Pancreas (tissue), 10 donors: ENCODE data around the gene PER2. TPM values are rescaled to one million over a fixed set of nuclear protein-coding genes. Genes with fewer than 3 reads are reported as not detected.
A peak's percentile ranks its signal among the peaks of the same experiment; 100 is the strongest.

Source experiments
- ATAC-seq, 4 donors: fragments of 200-7000 bp; cut with Tn5 transposase; one replicate each; pipeline versions ENCODE4 v1.8.0 to v1.9.1; 2020; ENCODE audit warnings: mild to moderate bottlenecking in 4 of 4, moderate library complexity in 4 of 4
- DNase-seq, 6 donors: peaks; one replicate each; pipeline ENCODE4 v3.0.0-alpha.2; 2020
- FAIRE-seq: peaks from 2 replicates; lab custom pipeline; 2012; peaks lifted over from hg19 to GRCh38; lab: Jason Lieb, UNC
- H3K27ac ChIP-seq, 4 donors: fragments of 200-600 bp; sonication (generic); 1 replicate in 3 of 4; 2 replicates in 1 of 4; pipeline versions ENCODE4 v1.5.0 to v1.8.0; 2020
- H3K27me3 ChIP-seq, 4 donors: fragments of 200-600 bp; one replicate each; pipeline ENCODE4 v1.8.0; 2021
- H3K36me3 ChIP-seq, 3 donors: fragments of 200-600 bp; sonication (generic) in 1 of 3; one replicate each; pipeline versions ENCODE4 v1.5.0 to v1.8.0; 2020 to 2021
- H3K4me1 ChIP-seq, 3 donors: fragments of 200-600 bp; one replicate each; pipeline ENCODE4 v1.8.0; 2021
- H3K4me3 ChIP-seq, 4 donors: fragments of 200-600 bp; sonication (generic) in 2 of 4; one replicate each; pipeline versions ENCODE4 v1.5.0 to v1.8.0; 2020 to 2021
- H3K9me3 ChIP-seq, 4 donors: fragments of 200-600 bp; one replicate each; pipeline ENCODE4 v1.8.0; 2021
- WGBS, 2 donors: extraction: QIAGEN DNeasy Blood & Tissue Kit; methylation state at CpG; one replicate each; pipeline ENCODE4 v1.1.7; 2013; 5-methylcytosine and 5-hydroxymethylcytosine counted together
- intact Hi-C, 3 donors: fragments of 100-400 bp; cut with DNase I; formaldehyde crosslinking; loops; one replicate each; pipeline versions ENCODE4 v1.11.1 to v1.14.2; 2022
- polyA plus RNA-seq, 2 donors: library from polyadenylated mRNA; stranded (reverse); fragments of 200-250 nt; gene quantifications; one replicate each; pipeline ENCODE4 v1.2.3, GENCODE V29; 2013
- total RNA-seq, 6 donors: library from RNA; stranded (reverse); fragmentation: NEBNext Ultra II Directional in 4 of 6; extraction: Animal tissue kit (Norgen Biotek cat#: 25700) in 4 of 6; gene quantifications; one replicate each; pipeline versions ENCODE4 v1.2.1 to v1.2.4, GENCODE V29; 2021 to 2023
- TF ChIP-seq, protein P1 (sequence below), 4 donors: fragments of 200-600 bp; sonication (generic) in 3 of 4; IDR thresholded peaks; one replicate each; pipeline versions ENCODE4 v1.5.0 to v1.8.0; 2021; ENCODE audit warnings: antibody characterized with exemption in 4 of 4
- donor health status: healthy with polysubstance abuse.
- donor health status: DM: no; HTN: no; CAD: no; lungs with moderate emphysema.
- donor health status: DM: no; HTN: no; CAD: no.
- donor health status: control.
- donor health status: control.
- donor health status: Bipolar disorder and iron deficiency.
- donor health status: DM: yes; HTN: yes; CAD: no.
- donor health status: DM: no; HTN: no; CAD: no.
- donor health status: DM: no; HTN: no; CAD: no.
- donor health status: DM: yes; HTN: yes; CAD: no.

The PER2 gene
- total and polyA plus RNA-seq, 8 donors = 6.9 to 12.2 (median 9.3) TPM

- ATAC-seq = peak; percentile 7 to 15 (median 14)
- intact Hi-C loops = no loop called here
- peaks cover 0 to 2% (median 0%) of the 10 kb centered on the region in 3 donors for H3K4me1 ChIP-seq
- no peak overlapping the region for H3K27ac ChIP-seq
- 63 to 64% methylated on average over 5 of the region's 5 CpGs for WGBS, 2 donors
- TF ChIP-seq, protein P1, sequence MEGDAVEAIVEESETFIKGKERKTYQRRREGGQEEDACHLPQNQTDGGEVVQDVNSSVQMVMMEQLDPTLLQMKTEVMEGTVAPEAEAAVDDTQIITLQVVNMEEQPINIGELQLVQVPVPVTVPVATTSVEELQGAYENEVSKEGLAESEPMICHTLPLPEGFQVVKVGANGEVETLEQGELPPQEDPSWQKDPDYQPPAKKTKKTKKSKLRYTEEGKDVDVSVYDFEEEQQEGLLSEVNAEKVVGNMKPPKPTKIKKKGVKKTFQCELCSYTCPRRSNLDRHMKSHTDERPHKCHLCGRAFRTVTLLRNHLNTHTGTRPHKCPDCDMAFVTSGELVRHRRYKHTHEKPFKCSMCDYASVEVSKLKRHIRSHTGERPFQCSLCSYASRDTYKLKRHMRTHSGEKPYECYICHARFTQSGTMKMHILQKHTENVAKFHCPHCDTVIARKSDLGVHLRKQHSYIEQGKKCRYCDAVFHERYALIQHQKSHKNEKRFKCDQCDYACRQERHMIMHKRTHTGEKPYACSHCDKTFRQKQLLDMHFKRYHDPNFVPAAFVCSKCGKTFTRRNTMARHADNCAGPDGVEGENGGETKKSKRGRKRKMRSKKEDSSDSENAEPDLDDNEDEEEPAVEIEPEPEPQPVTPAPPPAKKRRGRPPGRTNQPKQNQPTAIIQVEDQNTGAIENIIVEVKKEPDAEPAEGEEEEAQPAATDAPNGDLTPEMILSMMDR (IDR thresholded peaks at IDR 0.05) = no peak
- H3K4me3 ChIP-seq = no peak overlapping the region
- DNase-seq = no peak
- no peaks in the 10 kb centered on the region for H3K9me3 ChIP-seq
- no peak for FAIRE-seq
- H3K36me3 ChIP-seq = no peaks in the 10 kb centered on the region
- H3K27me3 ChIP-seq = no peaks in the 10 kb centered on the region
Measured at GRCh38 chr2:238306672-238306998, 18.2 kb upstream of the PER2 start.

- ATAC-seq = peak; percentile 61 to 75 (median 72)
- WGBS, 2 donors = 51 to 56% methylated on average over 11 of the region's 11 CpGs
- TF ChIP-seq, protein P1 (IDR thresholded peaks at IDR 0.05) = no peak
- no peaks in the 10 kb centered on the region for H3K9me3 ChIP-seq
- intact Hi-C loops = no loop called here
- FAIRE-seq = no peak
- peak in 1 of 6 donors; percentile 21 for DNase-seq
- peak overlapping the region in 1 of 4 donors; percentile 27 for H3K27ac ChIP-seq
- no peaks in the 10 kb centered on the region for H3K27me3 ChIP-seq
- peaks cover 0 to 4% (median 2%) of the 10 kb centered on the region in 3 donors for H3K4me1 ChIP-seq
- no peak overlapping the region for H3K4me3 ChIP-seq
- no peaks in the 10 kb centered on the region for H3K36me3 ChIP-seq
Measured at GRCh38 chr2:238305965-238306671, 17.7 kb upstream of the PER2 start.

DNA sequence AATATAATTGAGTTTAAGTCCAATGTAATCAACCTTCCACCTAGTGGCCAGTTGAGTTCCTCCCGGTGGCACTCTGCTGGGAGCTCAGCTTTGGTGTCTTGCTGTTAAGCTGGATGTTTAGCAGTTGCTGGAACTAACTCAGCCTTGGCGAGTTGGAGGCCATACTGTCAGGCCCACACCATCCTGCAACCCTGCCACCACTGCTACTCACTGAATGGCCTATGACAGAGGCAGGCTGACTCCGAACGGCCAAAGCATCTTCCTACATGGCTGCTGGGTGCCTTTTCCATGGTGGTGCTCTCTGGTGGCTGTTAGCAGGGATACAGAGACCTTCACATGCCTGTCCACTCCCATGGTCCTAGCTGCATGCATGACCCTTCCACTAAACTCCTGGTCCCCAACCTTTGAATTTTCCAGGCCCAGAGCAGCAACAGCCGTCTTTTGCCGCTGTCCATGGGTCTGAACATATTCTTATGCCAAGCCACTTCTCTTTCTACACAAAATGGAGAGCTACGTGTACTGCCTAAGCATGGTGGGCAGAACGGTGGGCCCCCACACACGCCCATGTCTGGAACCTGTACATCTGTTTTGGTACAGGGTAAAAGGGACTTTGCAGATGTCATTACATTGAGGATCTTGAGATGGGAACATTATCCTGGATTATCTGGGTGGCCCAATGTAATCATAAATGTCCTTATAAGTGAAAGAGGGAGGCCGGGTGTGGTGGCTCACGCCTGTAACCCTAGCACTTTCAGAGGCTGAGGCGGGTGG is 16.9 kb upstream of the PER2 start:
- no peak for DNase-seq
- intact Hi-C loops = no loop called here
- Histone ChIP-seq H3K9me3 (no peaks in the 10 kb centered on the region), H3K27me3 (no peaks in the 10 kb centered on the region), H3K4me1 (peaks cover 7 to 12% (median 10%) of the 10 kb centered on the region in 3 donors), H3K27ac (no peak overlapping the region), H3K4me3 (no peak overlapping the region), H3K36me3 (no peaks in the 10 kb centered on the region)
- whole genome bisulfite sequencing, 2 donors = 77 to 86% methylated on average over 12 of the region's 12 CpGs
- no peak for FAIRE-seq
- ATAC-seq = peak in 2 of 4 donors; percentile 17 to 18
- TF ChIP-seq, protein P1 (IDR thresholded peaks at IDR 0.05) = peak in 1 of 4 donors; percentile 11

GRCh38 chr2:238304116-238304515 is 15.7 kb upstream of the PER2 start:
- ATAC-seq = no peak
- TF ChIP-seq, protein P1 (IDR thresholded peaks at IDR 0.05) = no peak
- Histone ChIP-seq H3K36me3 (no peaks in the 10 kb centered on the region), H3K4me3 (no peak overlapping the region), H3K9me3 (no peaks in the 10 kb centered on the region), H3K4me1 (peaks cover 10 to 21% (median 20%) of the 10 kb centered on the region in 3 donors), H3K27me3 (no peaks in the 10 kb centered on the region), H3K27ac (no peak overlapping the region)
- DNase-seq = peak in 1 of 6 donors; percentile 39
- intact Hi-C loops = no loop called here
- no peak for FAIRE-seq
- WGBS, 2 donors = 85 to 95% methylated on average over 6 of the region's 6 CpGs
